GM18519 (cell line): ENCODE results near the gene GSG1L2.

Source experiments
- ATAC-seq: cut with Tn5 transposase; IDR thresholded peaks from one replicate; pipeline ENCODE4 v1.9.1; 2021; ENCODE audit warnings: mild to moderate bottlenecking, moderate library complexity; ENCODE audit not compliant: unreplicated experiment, low FRiP score

Gene GSG1L2

DNA sequence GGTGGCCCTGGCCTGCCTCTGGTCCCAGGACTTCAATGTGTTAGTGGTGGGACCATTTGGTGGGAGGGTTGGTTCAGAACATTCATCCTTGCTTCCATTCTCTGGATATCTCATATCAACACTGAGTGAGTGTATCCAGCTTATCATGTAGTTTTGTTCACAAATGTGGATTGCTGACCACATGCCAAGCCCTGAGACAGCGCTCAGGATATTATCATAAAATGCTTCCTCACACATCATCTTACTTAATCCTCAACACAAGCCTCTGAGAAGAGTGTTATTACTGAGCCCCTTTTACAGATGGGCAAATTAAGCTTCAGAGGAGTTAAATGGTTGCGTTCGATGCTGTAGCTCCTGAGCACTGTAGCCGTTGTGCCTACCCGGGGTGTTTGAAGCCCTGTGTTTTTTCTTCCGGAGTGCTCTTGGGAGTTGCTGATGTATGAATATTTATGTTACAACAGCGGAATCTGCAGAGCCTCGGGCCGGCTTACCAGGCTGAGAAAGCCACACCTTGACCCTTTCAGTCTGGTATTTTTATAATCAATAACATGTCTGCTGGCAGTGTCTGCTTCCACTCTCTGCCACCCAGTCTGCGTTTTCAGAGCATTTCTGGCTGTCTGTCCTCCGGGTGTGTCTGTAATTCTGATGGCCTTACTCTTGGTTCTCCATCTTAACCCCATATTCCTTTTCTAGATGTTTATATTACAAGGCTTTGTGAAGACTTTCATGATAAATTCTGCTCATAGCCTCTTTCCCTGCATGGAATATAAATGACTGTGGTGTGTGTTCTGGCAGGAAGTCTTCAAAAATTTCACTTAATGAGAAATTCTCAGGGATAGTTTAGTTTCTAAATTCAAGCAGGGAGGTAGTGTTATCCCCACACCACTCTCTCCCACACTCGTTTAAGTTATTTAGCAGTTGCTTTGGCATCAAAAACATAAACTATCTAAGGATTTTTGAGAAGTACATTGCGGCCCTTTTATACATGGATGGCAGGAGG, 6.7 kb upstream of the GSG1L2 start:
- ATAC-seq, result no peak

DNA sequence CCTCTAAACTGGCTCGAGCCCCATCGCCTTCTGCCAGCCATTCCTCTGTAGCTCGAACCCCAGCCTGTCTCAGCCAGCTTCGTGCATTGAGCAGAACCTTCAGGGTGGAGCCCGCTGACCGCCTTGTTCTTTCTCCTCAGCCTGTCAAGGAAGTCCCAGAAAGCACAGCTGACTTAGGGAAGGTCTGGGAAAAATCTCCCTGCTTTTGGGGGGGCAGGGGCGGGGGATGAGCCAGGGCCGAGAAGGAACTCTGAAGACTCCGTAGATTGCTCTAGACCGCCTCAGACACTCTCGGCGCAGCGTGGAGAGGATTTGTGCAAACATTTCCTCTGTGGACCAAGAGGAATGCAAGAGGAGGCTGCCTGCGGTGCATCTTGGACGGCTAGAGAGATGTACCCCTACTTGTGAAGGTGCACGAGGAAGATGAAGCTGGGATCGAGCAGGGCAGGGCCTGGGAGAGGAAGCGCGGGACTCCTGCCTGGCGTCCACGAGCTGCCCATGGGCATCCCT, 3.8 kb upstream of the GSG1L2 start, which contains the start of gene GLP2R:
Gene GLP2R, plus strand, starts transcription at position 284 of the 510 bp plus-strand sequence. Its CDS starts 140 bp downstream, at position 424.
- no peak for ATAC-seq

DNA sequence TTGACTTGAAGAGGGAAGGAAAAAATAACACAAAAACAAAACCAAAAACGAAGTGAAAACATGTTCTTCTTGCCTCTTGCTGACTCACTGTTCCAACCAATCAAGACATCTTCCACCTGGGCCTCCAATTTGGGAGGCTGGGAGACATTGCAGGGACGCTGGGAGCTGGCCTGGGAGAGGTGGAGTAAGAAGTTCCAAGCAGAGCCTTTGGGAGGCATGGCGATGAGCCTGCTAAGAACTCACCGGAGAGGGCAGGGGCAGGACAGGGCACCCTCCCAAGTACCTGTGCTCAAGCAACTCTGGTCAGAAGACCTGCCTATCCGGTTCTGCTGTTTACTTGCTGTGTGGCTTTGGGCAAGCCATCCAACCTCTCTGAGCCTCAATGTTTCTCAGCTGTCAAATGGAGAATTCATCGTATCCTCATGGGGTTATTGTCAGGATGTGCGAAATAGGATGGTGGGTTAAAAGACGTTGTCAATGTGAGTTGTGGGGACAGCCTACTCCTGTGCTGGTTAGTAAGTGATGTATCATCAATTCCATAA, 3.0 kb upstream of the GSG1L2 start:
- no peak for ATAC-seq

DNA sequence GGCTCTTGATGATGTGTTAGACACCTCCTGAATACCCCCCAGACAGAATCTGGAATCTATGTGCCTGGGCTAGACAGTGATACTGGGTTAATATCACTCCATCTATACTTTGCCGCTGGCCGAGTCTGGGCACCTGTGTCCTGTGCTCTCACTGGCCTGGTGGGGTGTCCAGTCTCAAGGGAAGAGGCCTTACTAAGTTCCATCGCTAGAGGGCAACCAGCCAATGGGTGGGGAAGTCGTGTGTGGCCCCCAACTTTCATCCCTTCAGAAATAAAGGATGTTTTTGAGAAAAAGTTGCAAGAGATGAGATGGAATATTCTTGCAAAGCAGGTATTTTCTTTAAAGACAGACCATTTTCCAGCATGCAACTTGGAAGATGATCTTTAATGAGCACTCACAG, 2.2 kb upstream of the GSG1L2 start:
- no peak for ATAC-seq

DNA sequence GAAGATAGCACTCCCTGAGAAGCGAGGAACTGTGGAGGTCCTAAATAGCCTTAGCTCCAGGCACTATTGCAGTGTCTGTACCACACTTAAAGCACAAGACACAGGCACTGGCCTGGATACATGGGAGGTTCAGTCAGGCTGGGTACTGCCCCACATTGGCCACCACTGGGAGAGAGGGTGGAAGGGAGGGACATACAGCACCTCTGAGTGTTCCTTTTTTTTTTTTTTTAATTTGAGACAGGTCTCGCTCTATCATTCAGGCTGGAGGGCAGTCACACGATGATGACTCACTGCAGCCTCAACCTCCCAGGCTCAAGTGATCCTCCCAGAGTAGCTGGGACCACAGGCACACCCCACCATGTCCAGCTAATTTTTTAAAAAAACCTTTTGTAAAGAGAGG, 1.4 kb downstream of the GSG1L2 start:
- no peak for ATAC-seq

DNA sequence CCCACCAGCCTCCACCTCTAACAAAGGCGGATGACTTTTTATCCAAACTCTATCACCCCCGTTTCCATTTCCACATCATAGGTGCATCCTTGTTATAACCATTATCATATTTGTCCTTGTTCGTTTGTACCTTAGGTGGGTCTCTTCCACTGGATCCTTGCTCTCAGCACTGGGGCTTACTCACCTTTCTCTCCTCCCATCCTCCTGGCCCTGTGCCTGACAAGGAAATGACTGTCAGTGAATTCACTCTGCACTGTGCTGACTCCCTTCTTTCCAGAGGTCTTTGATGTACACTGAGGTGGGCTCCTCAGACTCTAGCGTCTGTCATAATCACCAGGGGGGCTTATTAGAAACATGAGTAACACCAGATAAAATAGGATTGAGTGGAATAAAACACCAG, 3.1 kb downstream of the GSG1L2 start:
- ATAC-seq, result no peak

DNA sequence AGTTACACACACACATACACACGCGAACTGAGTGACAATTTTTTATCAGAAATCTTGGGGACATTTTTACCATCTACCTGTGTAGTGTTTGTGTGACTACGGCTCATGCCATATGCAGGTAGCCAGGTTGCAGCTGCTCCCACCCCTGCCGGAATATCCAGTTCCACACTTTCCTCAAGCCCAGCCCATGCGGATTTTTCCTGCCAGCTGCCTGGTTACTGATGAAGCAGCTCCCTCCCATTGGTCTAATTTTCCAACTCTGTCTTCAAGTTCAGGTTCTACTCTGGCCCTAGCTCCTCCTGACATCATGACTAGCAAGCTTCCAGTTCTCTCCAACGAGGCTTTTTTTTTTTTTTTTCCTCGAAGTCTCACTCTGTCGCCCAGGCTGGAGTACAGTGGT, 4.8 kb downstream of the GSG1L2 start:
- no peak for ATAC-seq

DNA sequence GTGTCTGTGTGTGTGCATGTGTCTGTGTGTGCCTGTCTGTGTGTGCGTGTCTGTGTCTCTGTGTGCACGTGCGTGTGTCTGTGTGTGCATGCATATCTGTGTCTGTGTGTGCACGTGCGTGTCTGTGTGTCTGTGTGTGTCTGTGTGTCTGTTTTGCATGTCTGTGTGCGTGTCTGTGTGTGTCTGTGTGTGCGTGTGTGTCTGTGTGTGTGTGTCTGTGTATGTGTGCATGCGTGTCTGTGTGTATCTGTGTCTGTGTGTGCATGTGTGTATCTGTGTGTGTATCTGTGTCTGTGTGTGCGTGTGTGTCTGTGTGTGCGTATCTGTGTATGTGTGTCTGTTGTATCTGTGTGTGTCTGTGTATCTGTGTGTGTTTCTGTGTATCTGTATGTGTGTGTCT, 5.4 kb downstream of the GSG1L2 start:
- no peak for ATAC-seq

DNA sequence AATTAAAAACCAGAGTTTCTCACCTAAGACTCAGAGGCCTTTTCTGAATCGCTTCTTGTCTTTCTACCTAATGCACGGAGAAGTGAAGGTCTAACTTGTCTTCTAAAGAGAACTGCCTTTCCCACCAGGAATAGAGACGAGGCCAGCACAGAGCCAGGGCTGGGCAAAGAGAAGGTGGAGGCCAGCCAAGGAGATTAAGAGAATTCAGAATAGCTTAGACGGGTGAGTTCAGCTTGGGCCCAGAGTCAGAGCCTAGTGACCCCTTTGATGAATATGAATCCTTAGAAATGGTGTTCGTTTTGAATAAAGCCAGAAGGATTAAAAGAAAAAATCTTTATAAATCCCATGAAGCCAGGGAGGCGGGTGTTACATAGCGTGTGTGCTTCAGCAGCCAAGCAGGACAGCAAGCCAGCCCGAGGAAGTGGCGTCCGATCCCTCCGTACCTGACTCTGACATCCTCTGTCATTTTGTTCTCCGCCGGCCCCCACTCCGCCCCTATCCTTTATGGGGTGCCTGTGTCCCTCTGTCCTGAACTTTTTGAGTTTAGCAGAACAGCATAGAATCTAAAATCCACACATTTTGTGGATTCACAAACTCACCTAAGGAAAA, 7.4 kb downstream of the GSG1L2 start:
- no peak for ATAC-seq

DNA sequence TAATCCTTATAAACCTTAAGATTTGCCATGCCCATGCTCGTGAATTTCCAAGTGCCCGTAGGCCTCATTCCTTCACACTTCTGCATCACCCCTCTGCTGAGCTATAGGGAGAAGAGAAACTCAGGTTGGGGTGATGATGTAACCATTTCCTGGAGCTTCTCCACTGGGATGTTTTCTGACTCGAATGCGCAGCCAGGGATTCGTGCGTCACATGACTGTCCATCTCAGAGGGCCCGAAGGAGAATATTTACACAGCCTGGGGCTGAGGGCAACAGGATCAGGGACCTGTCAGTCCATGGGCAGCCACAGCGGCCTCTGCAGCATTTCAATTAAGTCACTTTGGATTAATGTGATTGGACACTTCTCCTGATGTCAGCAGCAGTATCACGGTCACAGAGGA, 8.7 kb downstream of the GSG1L2 start:
- no peak for ATAC-seq

DNA sequence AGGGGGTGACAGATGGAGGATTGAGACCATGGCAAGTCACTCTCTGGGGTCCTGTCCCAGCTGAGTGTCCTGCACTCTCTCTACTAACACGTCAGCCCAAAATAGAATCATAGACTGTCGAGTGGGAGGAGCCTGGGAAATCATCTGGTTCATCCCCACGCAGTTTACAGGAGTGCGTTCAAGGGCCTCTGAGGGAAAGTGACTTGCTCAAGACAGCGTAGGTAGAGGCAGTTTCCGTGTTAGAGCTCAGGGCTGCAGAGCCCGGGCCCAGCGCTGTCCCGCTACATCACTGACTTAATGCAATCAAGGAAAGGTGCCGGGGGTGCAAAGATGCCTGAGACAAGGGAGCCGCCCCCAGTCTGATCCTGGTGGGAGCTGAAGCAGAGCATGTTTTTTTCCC, 10.3 kb downstream of the GSG1L2 start:
- no peak for ATAC-seq

DNA sequence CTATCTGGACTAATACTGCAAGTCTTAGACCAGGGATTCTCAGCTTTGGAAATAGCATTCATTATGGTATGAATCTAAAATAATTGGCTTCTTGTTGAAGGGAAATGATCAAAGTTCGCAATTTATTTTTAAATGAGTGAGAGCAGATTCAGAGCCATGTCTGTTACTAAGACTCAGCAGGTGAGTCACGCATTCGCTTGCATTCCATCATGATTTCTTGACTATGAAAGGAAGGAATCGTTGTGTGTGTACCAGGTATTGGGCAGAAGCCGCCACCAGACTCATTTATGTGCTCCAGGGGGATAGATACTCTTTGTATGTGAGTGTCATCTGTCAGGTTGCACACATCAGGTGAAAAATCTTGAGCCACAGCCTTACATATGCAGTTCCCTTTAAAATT, 10.8 kb downstream of the GSG1L2 start:
- ATAC-seq, result no peak

DNA sequence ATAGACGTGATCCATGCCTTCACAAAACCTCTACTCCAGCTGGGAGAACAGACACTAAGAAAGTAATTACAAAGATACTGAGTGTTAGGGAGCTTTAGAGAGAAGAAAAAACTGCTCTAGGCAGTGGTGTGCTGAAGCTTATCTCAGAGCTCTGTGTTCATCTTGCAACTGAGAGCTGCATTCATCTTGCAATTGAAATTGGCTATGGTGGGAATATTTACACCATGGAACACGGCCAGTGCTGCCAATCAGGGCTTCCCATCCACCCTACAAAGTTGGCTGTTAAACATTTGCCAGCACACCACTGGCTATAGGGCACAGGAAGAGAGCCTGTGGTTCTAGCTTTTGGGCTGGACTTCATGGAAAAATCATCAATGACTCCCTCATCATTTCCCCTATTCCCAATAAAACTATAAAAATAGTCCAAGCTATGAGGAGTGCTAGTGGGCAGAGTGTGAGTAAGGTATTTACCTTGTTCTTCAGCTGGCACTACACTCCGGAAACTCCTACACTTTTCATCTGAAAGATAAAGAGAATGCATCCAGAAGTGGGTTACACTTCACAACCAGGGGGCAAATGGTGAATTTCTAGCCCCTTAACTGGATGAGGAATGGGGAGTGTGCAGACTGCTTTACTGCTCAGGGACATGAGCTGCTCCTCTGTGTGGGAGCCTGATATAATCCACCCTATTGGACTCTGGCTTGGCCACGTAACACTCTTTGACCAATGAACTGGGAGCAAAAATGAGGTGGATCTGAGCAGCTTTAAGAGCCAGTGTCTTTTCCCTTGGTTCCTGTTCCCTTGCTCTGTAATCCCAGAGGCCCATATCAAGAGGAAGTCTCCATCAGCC, 11.6 kb downstream of the GSG1L2 start:
- ATAC-seq, result no peak

DNA sequence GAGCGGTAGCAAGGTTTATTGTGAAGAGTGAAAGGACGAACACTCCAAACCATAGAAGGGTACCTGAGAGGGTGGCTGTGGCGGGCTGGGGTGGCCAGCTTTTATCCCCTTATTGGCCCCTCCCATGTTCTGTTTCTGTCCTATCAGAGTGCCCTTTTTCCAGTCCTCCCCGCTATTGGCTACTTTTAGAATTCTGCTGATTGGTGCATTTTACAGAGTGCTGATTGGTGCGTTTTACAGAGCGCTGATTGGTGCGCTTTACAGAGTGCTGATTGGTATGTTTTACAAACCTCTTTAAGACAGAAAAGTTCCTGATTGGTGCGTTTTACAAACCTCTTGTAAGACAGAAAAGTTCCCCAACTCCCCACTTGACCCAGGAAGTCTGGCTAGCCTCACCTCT, 12.5 kb downstream of the GSG1L2 start:
- no peak for ATAC-seq

DNA sequence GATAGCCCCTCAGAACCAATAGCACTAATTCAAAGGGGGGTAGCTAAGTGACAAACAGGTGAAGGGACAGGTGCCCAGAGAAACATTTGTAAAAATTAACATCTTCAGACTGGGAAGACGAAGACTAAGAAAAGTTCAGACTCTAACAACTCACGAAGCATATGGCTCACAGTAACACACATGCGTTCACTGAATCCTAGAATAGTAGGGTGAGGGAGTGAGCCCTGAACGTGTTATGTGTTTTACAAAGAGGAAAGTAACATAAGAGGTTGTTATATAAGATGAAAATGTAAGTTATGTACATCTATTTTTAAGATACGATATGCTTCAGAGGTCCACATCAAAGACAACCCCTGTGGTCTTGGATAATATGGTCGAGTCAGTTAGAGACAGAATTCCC, 15.2 kb downstream of the GSG1L2 start:
- ATAC-seq, result no peak

DNA sequence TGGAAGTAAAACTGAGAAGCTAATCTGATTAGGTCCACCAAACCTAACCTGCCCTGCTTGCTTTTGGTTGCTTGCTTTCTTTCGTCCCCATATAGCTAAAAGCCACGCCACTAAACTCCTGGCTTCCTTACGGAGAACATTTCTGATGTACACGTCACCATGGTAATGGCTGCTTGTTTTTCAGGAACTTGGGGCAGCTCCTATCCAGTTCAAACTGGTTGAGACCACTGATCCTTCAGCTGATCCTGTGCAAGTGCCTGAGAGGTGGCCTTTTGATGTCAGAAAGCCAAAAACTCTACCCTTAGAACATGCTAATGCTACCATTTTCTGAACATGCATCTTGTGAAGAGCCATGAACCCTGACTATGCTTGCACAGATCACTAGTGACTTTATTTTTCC, 16.1 kb downstream of the GSG1L2 start:
- no peak for ATAC-seq

DNA sequence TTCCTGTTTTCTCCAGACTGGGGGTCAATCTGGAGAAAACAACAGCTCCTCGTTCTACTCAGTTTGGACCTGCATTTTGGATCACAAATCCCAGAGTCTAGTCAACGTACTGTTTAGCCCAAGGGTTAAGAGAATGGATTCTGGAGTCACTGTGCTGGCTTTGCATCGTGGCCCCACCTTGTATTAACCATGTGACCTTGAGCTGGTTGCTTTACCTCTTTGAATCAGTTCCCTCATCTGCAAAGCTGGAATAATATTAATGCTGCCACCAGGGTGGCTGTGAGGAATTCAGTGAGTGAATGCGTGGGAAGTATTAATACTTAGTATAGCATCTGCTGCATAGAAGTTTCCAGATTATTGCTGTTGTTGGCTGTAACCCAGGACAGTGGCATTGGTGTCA, 19.2 kb downstream of the GSG1L2 start:
- no peak for ATAC-seq

DNA sequence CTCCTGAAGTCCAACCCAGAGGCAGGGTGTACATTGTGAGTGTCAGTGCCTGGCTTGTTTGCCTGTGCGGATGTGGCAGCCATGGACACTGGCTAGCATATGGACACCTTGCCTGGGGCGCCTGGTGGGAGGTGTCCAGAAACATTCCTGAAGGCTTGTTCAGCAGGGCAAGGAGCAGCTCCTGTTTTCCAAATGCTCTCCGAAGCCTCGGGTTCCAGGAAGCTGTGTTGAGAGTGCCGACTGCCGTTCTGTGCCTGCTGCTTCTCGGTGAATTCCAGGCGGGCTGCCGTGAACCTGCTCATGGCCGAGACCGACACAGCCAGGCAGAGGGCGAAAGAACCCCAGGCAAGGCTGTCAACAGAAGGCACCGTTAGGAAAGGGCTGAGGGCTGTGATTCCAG, 19.6 kb downstream of the GSG1L2 start:
- ATAC-seq, result no peak

DNA sequence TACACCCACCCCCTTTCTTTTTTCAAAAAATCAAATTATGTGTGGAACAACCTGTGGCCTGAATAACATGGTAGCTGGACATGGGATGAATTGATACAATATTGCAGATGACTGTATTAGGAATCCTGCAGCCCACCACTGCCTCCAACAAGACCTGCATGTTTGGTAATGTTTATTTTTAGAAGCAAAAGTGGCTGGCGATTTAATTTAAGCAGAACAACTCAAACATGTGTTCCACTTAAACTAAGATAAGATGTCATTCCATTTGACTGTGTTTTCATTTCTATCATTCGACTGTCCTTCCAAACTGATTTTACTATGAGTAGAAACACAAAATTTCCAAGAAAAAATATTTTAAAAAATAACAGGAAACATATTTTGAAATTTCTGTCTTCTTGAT, 20.4 kb downstream of the GSG1L2 start:
- ATAC-seq, result no peak

DNA sequence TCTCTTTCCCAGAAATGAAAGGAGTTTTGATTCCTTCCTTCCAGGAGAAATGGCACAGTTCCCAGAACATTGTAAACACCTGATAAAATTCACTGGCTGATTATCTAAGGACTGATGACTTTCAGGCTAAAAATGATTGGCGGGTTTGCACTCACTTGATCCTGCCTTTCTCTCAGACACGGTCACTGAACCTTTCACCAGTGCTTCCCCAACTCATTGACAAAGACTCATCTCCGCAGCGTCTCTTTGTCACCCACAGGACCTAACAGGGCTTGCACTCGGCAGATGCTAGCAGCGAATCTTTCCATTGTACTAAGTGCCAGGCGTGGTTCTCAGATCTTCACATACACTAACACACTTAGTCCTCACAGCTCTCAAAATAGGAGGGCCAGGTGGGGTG, 23.2 kb downstream of the GSG1L2 start:
- ATAC-seq, result no peak

DNA sequence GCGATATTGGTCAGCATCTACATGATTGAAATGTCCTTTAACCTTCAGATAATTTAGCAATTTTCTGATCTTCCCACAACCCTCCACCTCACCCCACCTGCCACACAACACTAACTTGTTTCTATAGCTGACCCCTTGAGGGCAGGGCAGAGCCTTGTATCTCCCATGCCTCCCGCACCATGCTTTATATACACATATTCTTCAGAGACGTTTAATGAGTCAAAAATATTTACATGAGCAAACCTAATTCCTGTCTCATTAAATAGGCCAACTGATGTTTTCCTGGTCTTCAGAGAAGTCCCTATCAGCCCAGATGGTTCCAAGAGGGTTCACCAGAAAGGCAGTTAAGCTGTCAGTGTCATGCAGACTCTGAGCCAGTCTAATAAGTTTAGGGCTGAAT, 23.9 kb downstream of the GSG1L2 start:
- ATAC-seq, result no peak
